CD4-positive, alpha-beta T cell treated with Interleukin-17A for 1 hour (primary cell): ENCODE measurements around the gene ACOT13.
"Not testable (repeated sequence)": the region's sequence is repeated elsewhere in the genome, so short reads cannot be mapped to it uniquely, and the experiment has no call there.

Experiments used
- DNase-seq: peaks from one replicate; pipeline ENCODE4 v3.0.0-alpha.2; 2020

The ACOT13 gene

GRCh38 chr6:24694198-24694597 is 27.3 kb downstream of the ACOT13 start:
- DNase-seq: no peak

- peak; percentile 74 for DNase-seq
Measured at GRCh38 chr6:24695635-24696034, 28.8 kb downstream of the ACOT13 start.

GRCh38 chr6:24696097-24696496 is 29.2 kb downstream of the ACOT13 start:
- no peak for DNase-seq

GRCh38 chr6:24699521-24700359 is 32.9 kb downstream of the ACOT13 start:
- DNase-seq: no peak

- no peak for DNase-seq
Measured at GRCh38 chr6:24702720-24703282, 35.9 kb downstream of the ACOT13 start.

GRCh38 chr6:24704468-24704867 is 37.6 kb downstream of the ACOT13 start:
- no peak for DNase-seq

- DNase-seq: no peak
Measured at GRCh38 chr6:24708612-24709011, 41.7 kb downstream of the ACOT13 start.

GRCh38 chr6:24709014-24709711 is 42.3 kb downstream of the ACOT13 start:
- no peak for DNase-seq

- no peak for DNase-seq
Measured at GRCh38 chr6:24710519-24711303, 43.8 kb downstream of the ACOT13 start.

GRCh38 chr6:24716602-24717148 is 49.8 kb downstream of the ACOT13 start:
- not testable (repeated sequence) for DNase-seq

GRCh38 chr6:24718449-24719124 is 51.7 kb downstream of the ACOT13 start:
- DNase-seq: peak; percentile 38

GRCh38 chr6:24719125-24719971 is 52.5 kb downstream of the ACOT13 start, which contains the start of gene C6orf62:
C6orf62 (minus strand) TSS chr6:24719154; CDS start chr6:24718668, 486 bp downstream.
- DNase-seq: peak; percentile 61

GRCh38 chr6:24720131-24720603 is 53.3 kb downstream of the ACOT13 start:
- peak; percentile 89 for DNase-seq

GRCh38 chr6:24720604-24721460 is 54.0 kb downstream of the ACOT13 start:
- peak; percentile 100 for DNase-seq

- no peak for DNase-seq
Measured at GRCh38 chr6:24721461-24722215, 54.8 kb downstream of the ACOT13 start.

GRCh38 chr6:24723270-24723669 is 56.4 kb downstream of the ACOT13 start:
- DNase-seq: no peak

GRCh38 chr6:24730653-24731052 is 63.8 kb downstream of the ACOT13 start:
- DNase-seq: not testable (repeated sequence)

GRCh38 chr6:24731456-24732134 is 64.7 kb downstream of the ACOT13 start:
- not testable (repeated sequence) for DNase-seq
